ENCODE data around the gene AGPAT4. TPM values are rescaled to one million over a fixed set of nuclear protein-coding genes. Genes with fewer than 3 reads are reported as not detected.

AGPAT4 gene
- total RNA-seq, 1 experiment from 2014 or later = 9.2 TPM

DNA sequence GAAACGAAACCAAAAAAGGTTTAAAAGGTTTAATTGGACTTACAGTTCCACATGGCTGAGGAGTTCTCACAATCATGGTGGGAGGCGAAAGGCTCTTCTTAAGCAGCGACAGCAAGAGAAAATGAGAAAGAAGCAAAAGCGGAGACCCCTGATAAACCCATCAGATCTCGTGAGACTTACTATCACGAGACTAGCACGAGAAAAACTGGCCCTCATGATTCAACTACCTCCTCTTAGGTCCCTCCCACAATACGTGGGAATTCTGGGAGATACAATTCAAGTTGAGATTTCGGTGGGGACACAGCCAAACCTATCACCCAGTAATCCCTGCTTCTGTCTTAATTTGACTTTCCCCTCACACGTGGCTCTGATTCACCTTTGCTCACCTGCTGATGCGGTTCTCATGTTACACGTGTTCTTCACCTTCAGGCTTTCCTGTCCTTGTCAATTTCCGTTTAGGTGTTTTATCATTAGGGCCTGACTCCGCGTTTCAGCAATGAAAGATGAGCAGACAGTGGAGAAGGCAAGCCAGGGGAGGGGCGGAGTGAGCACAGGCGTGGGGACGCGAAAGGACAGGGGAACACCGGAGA is 57.1 kb downstream of the AGPAT4 start:
- H3K27me3 Mint-ChIP-seq (ENCODE audit: insufficient read depth, unreplicated experiment) = no peaks in the 10 kb centered on the region
- peaks cover 11% of the 10 kb centered on the region for H3K36me3 Mint-ChIP-seq (ENCODE audit: insufficient read depth, unreplicated experiment)
- BruUV-seq (replicated peaks) = no TSS peak
- ChIA-PET POLR2A (no interaction called here), CTCF (no interaction called here)
- intact Hi-C loops (cut with micrococcal nuclease; ENCODE audit: unreplicated experiment) = no loop called here
- no peaks in the 10 kb centered on the region for H3K36me3 ChIP-seq (ENCODE audit: control insufficient read depth, insufficient read depth, low read length)
- H3K27ac Mint-ChIP-seq (ENCODE audit: unreplicated experiment) = peak overlapping the region; percentile 50
- no peak overlapping the region for H3K4me3 ChIP-seq (ENCODE audit: low read depth, low read length)
- no peak overlapping the region for H3K4me3 Mint-ChIP-seq (ENCODE audit: unreplicated experiment)
- DNase-seq = no peak
- peaks cover 6% of the 10 kb centered on the region for H3K9me3 Mint-ChIP-seq (ENCODE audit: unreplicated experiment)
- H3K9me3 ChIP-seq = peaks cover 10% of the 10 kb centered on the region
- TF ChIP-seq, protein P1, sequence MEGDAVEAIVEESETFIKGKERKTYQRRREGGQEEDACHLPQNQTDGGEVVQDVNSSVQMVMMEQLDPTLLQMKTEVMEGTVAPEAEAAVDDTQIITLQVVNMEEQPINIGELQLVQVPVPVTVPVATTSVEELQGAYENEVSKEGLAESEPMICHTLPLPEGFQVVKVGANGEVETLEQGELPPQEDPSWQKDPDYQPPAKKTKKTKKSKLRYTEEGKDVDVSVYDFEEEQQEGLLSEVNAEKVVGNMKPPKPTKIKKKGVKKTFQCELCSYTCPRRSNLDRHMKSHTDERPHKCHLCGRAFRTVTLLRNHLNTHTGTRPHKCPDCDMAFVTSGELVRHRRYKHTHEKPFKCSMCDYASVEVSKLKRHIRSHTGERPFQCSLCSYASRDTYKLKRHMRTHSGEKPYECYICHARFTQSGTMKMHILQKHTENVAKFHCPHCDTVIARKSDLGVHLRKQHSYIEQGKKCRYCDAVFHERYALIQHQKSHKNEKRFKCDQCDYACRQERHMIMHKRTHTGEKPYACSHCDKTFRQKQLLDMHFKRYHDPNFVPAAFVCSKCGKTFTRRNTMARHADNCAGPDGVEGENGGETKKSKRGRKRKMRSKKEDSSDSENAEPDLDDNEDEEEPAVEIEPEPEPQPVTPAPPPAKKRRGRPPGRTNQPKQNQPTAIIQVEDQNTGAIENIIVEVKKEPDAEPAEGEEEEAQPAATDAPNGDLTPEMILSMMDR (IDR thresholded peaks at IDR 0.05; ENCODE audit: insufficient read depth in 1 of 2, low read depth in 1 of 2, low read length in 1 of 2, severe bottlenecking in 1 of 2, unreplicated experiment in 1 of 2) = no peak
- H3K4me1 Mint-ChIP-seq (ENCODE audit: low read depth, unreplicated experiment) = no peaks in the 10 kb centered on the region
- H3K27me3 ChIP-seq (replicated peaks; ENCODE audit: control insufficient read depth, insufficient read depth, low read length) = no peaks in the 10 kb centered on the region
- H3K4me1 ChIP-seq = peaks cover 5% of the 10 kb centered on the region; the same call in 1 of the 2 replicates

DNA sequence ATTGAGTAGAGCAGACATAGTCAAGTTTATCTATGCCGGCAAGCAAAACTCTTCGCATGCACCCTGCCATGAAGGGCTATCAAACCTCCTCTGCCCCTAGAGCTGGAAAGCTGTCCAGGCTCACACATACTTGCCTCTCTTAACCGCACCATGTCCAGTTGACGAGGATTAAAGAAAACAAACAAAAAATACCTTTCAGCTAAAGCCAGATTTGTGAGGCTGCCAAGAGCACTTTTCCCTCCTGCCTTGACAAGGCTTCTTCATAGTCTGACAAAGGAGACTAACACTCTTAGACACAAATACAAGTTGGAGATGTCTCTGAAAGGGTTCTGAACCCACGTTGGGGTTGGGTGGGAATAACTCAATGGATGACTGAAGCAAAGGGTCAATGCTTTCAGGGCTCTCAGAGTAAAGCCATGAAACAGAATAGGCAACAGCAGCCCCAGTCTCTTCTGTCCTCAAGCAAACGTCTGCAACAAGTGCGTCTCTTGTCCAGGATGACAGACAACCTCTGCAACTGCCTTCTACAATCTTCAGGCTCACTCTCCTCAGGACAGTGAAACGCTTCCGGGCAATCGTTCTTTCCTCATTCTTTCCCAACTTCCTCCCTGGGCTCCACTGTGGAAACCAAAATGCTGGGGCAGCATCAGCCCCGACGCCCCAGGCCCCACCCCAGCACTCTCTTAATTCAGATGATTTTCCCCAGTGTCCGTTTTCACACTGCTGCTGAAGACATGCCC is 57.8 kb downstream of the AGPAT4 start:
- Histone ChIP-seq H3K27me3 (replicated peaks; ENCODE audit: control insufficient read depth, insufficient read depth, low read length) (no peaks in the 10 kb centered on the region), H3K36me3 (ENCODE audit: control insufficient read depth, insufficient read depth, low read length) (no peaks in the 10 kb centered on the region), H3K4me1 (peaks cover 5% of the 10 kb centered on the region; the same call in 1 of the 2 replicates), H3K4me3 (ENCODE audit: low read depth, low read length) (no peak overlapping the region), H3K9me3 (peaks cover 16% of the 10 kb centered on the region)
- peaks cover 11% of the 10 kb centered on the region for H3K36me3 Mint-ChIP-seq (ENCODE audit: insufficient read depth, unreplicated experiment)
- POLR2A ChIA-PET = no interaction called here
- CTCF ChIA-PET = interaction anchor here (0.6 kb wide), 1 partner anchor 138 kb away, joined by 3 read pairs; no protein-coding TSS in a partner anchor
- no peaks in the 10 kb centered on the region for H3K4me1 Mint-ChIP-seq (ENCODE audit: low read depth, unreplicated experiment)
- no TSS peak for BruUV-seq (replicated peaks)
- H3K4me3 Mint-ChIP-seq (ENCODE audit: unreplicated experiment) = no peak overlapping the region
- H3K27ac Mint-ChIP-seq (ENCODE audit: unreplicated experiment) = peak overlapping the region; percentile 50
- H3K9me3 Mint-ChIP-seq (ENCODE audit: unreplicated experiment) = peaks cover 12% of the 10 kb centered on the region
- H3K27me3 Mint-ChIP-seq (ENCODE audit: insufficient read depth, unreplicated experiment) = no peaks in the 10 kb centered on the region
- intact Hi-C loops (cut with micrococcal nuclease; ENCODE audit: unreplicated experiment) = no loop called here
- TF ChIP-seq, protein P1 (IDR thresholded peaks at IDR 0.05; ENCODE audit: insufficient read depth in 1 of 2, low read depth in 1 of 2, low read length in 1 of 2, severe bottlenecking in 1 of 2, unreplicated experiment in 1 of 2) = no peak
- no peak for DNase-seq

DNA sequence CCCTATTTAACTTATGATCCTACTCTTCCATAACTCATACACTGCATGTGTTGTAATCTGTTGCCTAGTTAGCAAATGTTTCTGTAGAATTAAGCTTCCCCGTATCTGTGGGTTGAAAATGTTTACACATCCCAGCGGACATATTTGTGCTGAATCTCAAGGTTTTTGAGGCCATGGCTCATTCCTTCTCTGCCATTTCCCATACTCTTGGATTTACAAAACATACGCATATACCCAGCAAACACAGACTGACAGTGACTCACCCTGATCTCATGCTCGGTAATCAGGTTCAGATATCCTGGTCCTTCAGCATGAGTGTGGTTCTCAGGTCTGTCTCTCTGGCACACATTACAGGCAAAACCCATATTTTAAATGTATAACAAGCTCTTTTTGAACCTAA is 58.7 kb downstream of the AGPAT4 start:
- ChIA-PET CTCF (no interaction called here), POLR2A (no interaction called here)
- no TSS peak for BruUV-seq (replicated peaks)
- Histone ChIP-seq H3K36me3 (ENCODE audit: control insufficient read depth, insufficient read depth, low read length) (no peaks in the 10 kb centered on the region), H3K4me3 (ENCODE audit: low read depth, low read length) (no peak overlapping the region), H3K27me3 (replicated peaks; ENCODE audit: control insufficient read depth, insufficient read depth, low read length) (no peaks in the 10 kb centered on the region), H3K9me3 (peaks cover 20% of the 10 kb centered on the region), H3K4me1 (peaks cover 5% of the 10 kb centered on the region; the same call in 1 of the 2 replicates)
- H3K36me3 Mint-ChIP-seq (ENCODE audit: insufficient read depth, unreplicated experiment) = peaks cover 11% of the 10 kb centered on the region
- H3K27me3 Mint-ChIP-seq (ENCODE audit: insufficient read depth, unreplicated experiment) = no peaks in the 10 kb centered on the region
- intact Hi-C loops (cut with micrococcal nuclease; ENCODE audit: unreplicated experiment) = no loop called here
- TF ChIP-seq, protein P1 (IDR thresholded peaks at IDR 0.05; ENCODE audit: insufficient read depth in 1 of 2, low read depth in 1 of 2, low read length in 1 of 2, severe bottlenecking in 1 of 2, unreplicated experiment in 1 of 2) = no peak
- H3K4me1 Mint-ChIP-seq (ENCODE audit: low read depth, unreplicated experiment) = no peaks in the 10 kb centered on the region
- H3K9me3 Mint-ChIP-seq (ENCODE audit: unreplicated experiment) = peaks cover 15% of the 10 kb centered on the region
- no peak overlapping the region for H3K27ac Mint-ChIP-seq (ENCODE audit: unreplicated experiment)
- no peak overlapping the region for H3K4me3 Mint-ChIP-seq (ENCODE audit: unreplicated experiment)
- DNase-seq = no peak
